GM12872 (cell line): Measurements from ENCODE around the gene GSK3B.

Experiments
- TF ChIP-seq, protein P1 (sequence below): IDR thresholded peaks from 3 replicates; pipeline ENCODE4 v1.5.1; 2011; ENCODE audit warnings: low read depth, mild to moderate bottlenecking, low read length, moderate library complexity; ENCODE audit not compliant: insufficient read depth

GSK3B gene

DNA sequence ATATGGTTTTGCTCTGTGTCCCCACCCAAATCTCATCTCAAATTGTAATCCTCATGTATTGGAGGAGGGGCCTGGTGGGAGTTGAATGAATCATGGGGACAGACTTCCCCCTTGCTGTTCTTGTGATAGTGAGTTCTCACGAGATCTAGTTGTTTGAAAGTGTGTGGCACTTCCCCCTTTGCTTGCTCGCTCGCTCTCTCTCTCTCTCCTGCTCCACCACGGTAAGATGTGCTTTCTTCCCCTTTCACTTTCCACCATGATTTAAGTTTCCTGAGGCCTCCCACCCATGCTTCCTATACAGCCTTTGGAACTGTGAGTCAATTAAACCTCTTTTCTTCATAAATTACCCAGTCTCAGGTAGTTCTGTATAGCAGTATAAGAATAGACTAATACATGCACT, 60.7 kb downstream of the GSK3B start:
- TF ChIP-seq, protein P1, sequence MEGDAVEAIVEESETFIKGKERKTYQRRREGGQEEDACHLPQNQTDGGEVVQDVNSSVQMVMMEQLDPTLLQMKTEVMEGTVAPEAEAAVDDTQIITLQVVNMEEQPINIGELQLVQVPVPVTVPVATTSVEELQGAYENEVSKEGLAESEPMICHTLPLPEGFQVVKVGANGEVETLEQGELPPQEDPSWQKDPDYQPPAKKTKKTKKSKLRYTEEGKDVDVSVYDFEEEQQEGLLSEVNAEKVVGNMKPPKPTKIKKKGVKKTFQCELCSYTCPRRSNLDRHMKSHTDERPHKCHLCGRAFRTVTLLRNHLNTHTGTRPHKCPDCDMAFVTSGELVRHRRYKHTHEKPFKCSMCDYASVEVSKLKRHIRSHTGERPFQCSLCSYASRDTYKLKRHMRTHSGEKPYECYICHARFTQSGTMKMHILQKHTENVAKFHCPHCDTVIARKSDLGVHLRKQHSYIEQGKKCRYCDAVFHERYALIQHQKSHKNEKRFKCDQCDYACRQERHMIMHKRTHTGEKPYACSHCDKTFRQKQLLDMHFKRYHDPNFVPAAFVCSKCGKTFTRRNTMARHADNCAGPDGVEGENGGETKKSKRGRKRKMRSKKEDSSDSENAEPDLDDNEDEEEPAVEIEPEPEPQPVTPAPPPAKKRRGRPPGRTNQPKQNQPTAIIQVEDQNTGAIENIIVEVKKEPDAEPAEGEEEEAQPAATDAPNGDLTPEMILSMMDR: no peak

DNA sequence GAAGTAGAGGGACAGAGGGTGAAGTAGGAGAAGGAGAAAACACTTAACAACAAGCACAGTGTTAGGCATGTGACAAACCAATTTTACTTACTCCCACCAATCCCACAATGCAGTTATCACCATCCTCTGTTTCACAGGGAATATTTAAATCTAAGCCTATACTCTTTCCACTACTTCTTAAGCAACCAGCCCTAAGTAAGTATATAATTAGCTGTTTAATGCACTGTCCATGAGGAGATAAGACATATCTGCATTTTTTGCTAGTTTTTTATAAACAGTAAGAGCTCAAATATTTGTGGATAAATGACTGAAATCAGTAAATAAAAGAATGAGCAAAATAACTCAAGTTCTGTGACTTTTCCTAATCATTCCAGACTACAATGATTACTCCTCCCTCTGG, 62.7 kb downstream of the GSK3B start:
- TF ChIP-seq, protein P1: no peak

DNA sequence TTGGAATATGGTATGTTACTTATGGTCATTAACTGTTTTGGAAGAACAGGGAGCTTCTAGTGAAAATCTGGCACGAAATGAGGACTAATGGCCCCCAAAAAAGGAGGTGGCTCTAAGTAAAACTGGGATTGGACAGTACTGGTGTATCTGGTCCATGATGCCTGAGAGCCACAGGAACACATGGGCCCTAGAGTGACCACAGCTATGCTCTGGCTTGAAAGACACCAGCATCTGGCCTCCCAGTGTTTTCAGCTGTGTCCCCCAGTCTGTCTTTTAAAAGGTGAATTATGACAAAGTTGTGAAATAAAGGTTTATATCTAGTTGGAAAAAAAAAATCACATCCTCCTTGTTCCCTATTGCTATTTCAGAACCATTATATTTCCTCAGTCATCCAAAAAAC, 64.5 kb downstream of the GSK3B start:
- TF ChIP-seq, protein P1: no peak

DNA sequence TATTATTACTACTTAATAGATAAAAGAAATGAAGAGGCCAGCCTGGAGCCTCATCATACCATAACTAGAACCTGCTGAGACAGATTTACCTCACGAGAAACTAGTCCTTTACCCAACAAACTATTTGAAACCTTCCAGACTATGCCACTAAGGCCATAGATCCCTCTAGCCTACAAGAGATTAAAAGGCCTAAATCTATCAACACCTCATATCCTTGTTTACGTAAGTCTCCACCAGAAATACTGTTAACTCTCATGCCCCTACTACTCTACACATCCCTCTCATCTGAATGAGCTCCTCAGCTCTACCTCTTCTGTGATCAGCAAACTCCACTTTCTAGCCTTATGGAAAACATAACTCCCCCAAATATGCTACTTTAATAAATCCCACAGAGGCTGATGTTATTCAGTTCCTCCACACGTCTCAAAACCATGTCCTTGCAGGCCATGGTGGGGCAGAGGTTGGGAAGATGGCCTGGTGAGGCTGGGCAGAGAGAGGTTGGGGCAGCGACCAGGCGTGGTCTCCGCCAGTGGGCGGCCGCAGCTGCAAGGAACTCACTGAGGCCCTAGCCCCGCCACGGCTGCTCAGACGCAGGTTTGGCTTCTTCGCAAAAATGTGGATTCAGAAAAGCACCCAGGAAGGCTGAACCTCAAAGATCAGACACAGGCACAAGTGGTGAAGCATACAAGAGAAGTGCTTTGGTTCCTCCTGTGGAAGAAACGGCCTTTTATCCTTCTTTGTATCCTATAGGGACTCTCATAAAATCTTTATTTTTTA, 65.8 kb downstream of the GSK3B start:
- TF ChIP-seq, protein P1: no peak

DNA sequence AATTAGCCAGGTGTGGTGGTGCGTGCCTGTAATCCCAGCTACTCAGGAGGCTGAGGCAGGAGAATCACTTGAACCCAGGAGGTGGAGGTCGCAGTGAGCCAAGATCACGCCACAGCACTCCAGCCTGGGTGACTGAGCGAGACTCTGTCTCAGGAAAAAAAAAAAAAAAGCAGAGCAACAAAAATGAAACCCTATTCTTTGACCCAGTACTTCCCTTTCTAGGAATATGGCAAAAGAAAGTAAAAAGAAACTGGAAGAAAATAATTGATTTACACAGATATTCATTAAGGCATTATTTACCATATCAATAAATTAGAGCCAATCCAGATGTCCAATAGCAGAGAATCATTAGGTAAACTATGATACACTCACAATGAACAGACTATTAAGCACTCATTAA, 67.0 kb downstream of the GSK3B start:
- TF ChIP-seq, protein P1: no peak

DNA sequence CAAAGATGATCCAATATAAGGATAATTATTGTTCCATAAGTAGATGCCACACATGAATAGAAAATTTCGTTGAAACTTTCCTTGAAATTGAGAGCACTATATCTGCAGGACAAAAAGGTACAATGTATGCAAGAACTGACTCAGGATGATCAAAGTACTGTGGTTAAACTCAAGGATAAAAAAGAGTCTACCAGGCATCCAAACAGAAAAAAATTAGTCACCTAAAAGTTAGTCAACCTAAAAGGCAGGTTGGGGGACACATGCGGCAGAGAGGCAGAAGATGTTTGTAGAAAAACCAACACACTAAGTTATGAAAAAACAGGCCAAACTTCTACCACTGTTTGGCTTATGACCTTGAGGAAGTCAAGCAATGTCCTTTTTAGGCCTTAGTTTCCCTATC, 68.7 kb downstream of the GSK3B start:
- TF ChIP-seq, protein P1: no peak

DNA sequence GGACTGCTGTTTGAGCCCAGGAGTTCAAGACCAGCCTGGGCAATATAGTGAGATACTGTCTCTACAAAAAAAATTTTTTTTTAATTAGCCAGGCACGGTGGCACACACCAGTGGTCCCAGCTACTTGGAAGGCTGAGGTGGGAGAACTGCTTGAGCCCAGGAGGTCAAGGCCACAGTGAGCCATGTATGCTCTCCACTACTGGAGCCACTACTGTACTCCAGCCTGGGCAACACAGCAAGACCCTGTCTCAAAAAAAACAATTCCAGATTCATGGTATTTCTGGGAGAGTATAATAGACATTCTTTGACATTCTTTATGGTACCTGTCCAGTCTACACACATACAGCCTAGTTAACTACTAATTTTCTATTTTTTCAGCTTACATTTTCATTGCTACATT, 70.1 kb downstream of the GSK3B start:
- TF ChIP-seq, protein P1: no peak

DNA sequence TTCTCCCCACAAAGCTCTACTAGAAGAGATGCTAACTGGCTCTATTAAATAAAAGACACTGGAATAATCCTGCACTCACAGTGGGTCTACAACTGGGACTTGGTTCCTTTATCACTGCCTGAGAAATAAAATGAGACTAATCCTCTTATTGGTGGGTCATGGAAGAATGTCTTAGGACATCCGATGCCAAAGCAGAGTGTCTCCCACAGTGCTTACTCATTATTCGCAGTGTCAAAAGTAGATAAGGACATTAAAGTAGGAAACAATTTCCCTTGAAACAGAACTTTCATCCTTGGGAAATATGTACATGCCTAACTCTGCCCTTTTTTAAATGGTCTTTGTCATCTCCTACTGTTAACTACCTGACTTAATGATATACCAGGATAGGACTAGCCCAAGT, 71.5 kb downstream of the GSK3B start:
- TF ChIP-seq, protein P1: no peak
